DOHH2 (cell line): ENCODE results near the gene RAB33A.

Experiments
- H3F3A ChIP-seq: fragments of 200-600 bp; sonication (generic), shearing (Covaris generic); 2 replicates; pipeline ENCODE4 v1.6.0; 2016; ENCODE audit warnings: antibody characterized with exemption, mild to moderate bottlenecking; ENCODE audit not compliant: control insufficient read depth, insufficient read depth
- H3K27ac ChIP-seq: fragments of 200-600 bp; sonication (generic); 2 replicates; pipeline ENCODE4 v1.5.1; 2014; ENCODE audit warnings: low read depth, mild to moderate bottlenecking, low read length, moderate library complexity
- H3K27me3 ChIP-seq: fragments of 200-600 bp; sonication (generic); 2 replicates; pipeline ENCODE4 v1.6.1; 2014; ENCODE audit warnings: mild to moderate bottlenecking, low read length, mixed read lengths; ENCODE audit not compliant: control insufficient read depth
- H3K36me3 ChIP-seq: fragments of 200-600 bp; sonication (generic); 2 replicates; pipeline ENCODE4 v1.6.1; 2014; ENCODE audit warnings: mild to moderate bottlenecking, low read length, moderate library complexity, mixed read lengths; ENCODE audit not compliant: control insufficient read depth
- H3K4me1 ChIP-seq: fragments of 200-600 bp; sonication (generic); 2 replicates; pipeline ENCODE4 v1.6.1; 2014; ENCODE audit warnings: mild to moderate bottlenecking, low read length, mixed read lengths; ENCODE audit not compliant: control insufficient read depth
- H3K4me2 ChIP-seq: fragments of 200-600 bp; sonication (generic); 2 replicates; pipeline ENCODE4 v1.6.0; 2014; ENCODE audit warnings: mild to moderate bottlenecking, low read length, moderate library complexity
- H3K4me3 ChIP-seq: fragments of 200-600 bp; sonication (generic); 2 replicates; pipeline ENCODE4 v1.5.1; 2014; ENCODE audit warnings: mild to moderate bottlenecking, low read length, mixed read lengths
- H3K79me2 ChIP-seq: fragments of 200-600 bp; sonication (generic); 2 replicates; pipeline ENCODE4 v1.6.1; 2014; ENCODE audit warnings: mild to moderate bottlenecking, low read length, mixed read lengths; ENCODE audit not compliant: control insufficient read depth
- H3K9me2 ChIP-seq: fragments of 200-600 bp; sonication (generic); replicated peaks from 2 replicates; pipeline ENCODE4 v1.6.1; 2014; ENCODE audit warnings: mild to moderate bottlenecking, low read length, mixed read lengths; ENCODE audit not compliant: control insufficient read depth
- H3K9me3 ChIP-seq: fragments of 200-600 bp; sonication (generic); 2 replicates; pipeline ENCODE4 v1.6.1; 2014; ENCODE audit warnings: antibody characterized with exemption, low read length, mixed read lengths; ENCODE audit not compliant: control insufficient read depth, insufficient read depth
- H4K20me1 ChIP-seq: fragments of 200-600 bp; sonication (generic); 2 replicates; pipeline ENCODE4 v1.6.0; 2014; ENCODE audit warnings: low read depth, mild to moderate bottlenecking, antibody characterized with exemption, low read length, moderate library complexity; ENCODE audit not compliant: control insufficient read depth, insufficient read depth
- CTCF ChIP-seq: fragments of 200-600 bp; sonication (generic); IDR thresholded peaks from one replicate; pipeline ENCODE4 v1.5.1; 2014; ENCODE audit warnings: antibody characterized with exemption, mild to moderate bottlenecking, low read depth, low read length; ENCODE audit not compliant: poor library complexity, severe bottlenecking
- EZH2phosphoT487 ChIP-seq: fragments of 200-600 bp; sonication (generic); IDR thresholded peaks from 2 replicates; pipeline ENCODE4 v1.6.1; 2017; ENCODE audit warnings: borderline replicate concordance, mild to moderate bottlenecking, antibody characterized with exemption, low read length, moderate library complexity, mixed read lengths

Gene RAB33A

GRCh38 chrX:130211415-130212186, 39.8 kb downstream of the RAB33A start:
- TF ChIP-seq EZH2phosphoT487: no peak
- no peak for TF ChIP-seq CTCF
- Histone ChIP-seq H3K36me3 (peaks cover 37% of the 10 kb centered on the region), H3F3A (no peaks in the 10 kb centered on the region), H3K4me2 (no peak overlapping the region), H3K27ac (no peak overlapping the region), H3K27me3 (no peaks in the 10 kb centered on the region), H3K4me1 (no peaks in the 10 kb centered on the region), H3K9me2 (no peaks in the 10 kb centered on the region), H3K79me2 (no peaks in the 10 kb centered on the region), H3K4me3 (no peak overlapping the region), H3K9me3 (no peaks in the 10 kb centered on the region), H4K20me1 (no peaks in the 10 kb centered on the region)

GRCh38 chrX:130212371-130212770, 40.6 kb downstream of the RAB33A start:
- TF ChIP-seq CTCF (no peak), EZH2phosphoT487 (no peak)

GRCh38 chrX:130213376-130213775, 41.6 kb downstream of the RAB33A start:
- peaks cover 44% of the 10 kb centered on the region for H3K36me3 ChIP-seq

More at GRCh38 chrX:130212371-130212770, 40.6 kb downstream of the RAB33A start:
- Histone ChIP-seq H3K4me2 (no peak overlapping the region), H3K79me2 (no peaks in the 10 kb centered on the region), H3K36me3 (peaks cover 42% of the 10 kb centered on the region), H3K4me3 (no peak overlapping the region), H3K9me2 (no peaks in the 10 kb centered on the region), H3F3A (no peaks in the 10 kb centered on the region), H3K4me1 (no peaks in the 10 kb centered on the region), H3K27ac (no peak overlapping the region), H4K20me1 (no peaks in the 10 kb centered on the region), H3K27me3 (no peaks in the 10 kb centered on the region), H3K9me3 (no peaks in the 10 kb centered on the region)

More at GRCh38 chrX:130213376-130213775, 41.6 kb downstream of the RAB33A start:
- no peaks in the 10 kb centered on the region for H3K9me3 ChIP-seq
- no peaks in the 10 kb centered on the region for H3K27me3 ChIP-seq
- H3K9me2 ChIP-seq: no peaks in the 10 kb centered on the region
- H3K4me3 ChIP-seq: no peak overlapping the region
- H3K79me2 ChIP-seq: no peaks in the 10 kb centered on the region
- no peak overlapping the region for H3K4me2 ChIP-seq
- H3F3A ChIP-seq: no peaks in the 10 kb centered on the region
- no peak overlapping the region for H3K27ac ChIP-seq
- TF ChIP-seq EZH2phosphoT487: no peak
- TF ChIP-seq CTCF: no peak
- H3K4me1 ChIP-seq: no peaks in the 10 kb centered on the region
- no peaks in the 10 kb centered on the region for H4K20me1 ChIP-seq
